ENCODE results near the gene DDX28.
A peak's percentile ranks its signal among the peaks of the same experiment; 100 is the strongest.
"Not testable (repeated sequence)": the region's sequence is repeated elsewhere in the genome, so short reads cannot be mapped to it uniquely, and the experiment has no call there.

DDX28 gene

GRCh38 chr16:67995423-67995822, 27.6 kb downstream of the DDX28 start:
- peak in 1 of 2 donors; percentile 33 for DNase-seq (ENCODE audit: low read depth in 2 of 2)

- DNase-seq (ENCODE audit: low read depth in 2 of 2) = not testable (repeated sequence)
Observed at GRCh38 chr16:67994040-67994408, 29.0 kb downstream of the DDX28 start.

- DNase-seq (ENCODE audit: low read depth in 2 of 2) = peak; percentile 76 to 77
Observed at GRCh38 chr16:67993207-67994039, 29.6 kb downstream of the DDX28 start.

- no peak for DNase-seq (ENCODE audit: low read depth in 2 of 2)
Observed at GRCh38 chr16:67992661-67993206, 30.3 kb downstream of the DDX28 start.

- DNase-seq (ENCODE audit: low read depth in 2 of 2) = no peak
Observed at GRCh38 chr16:67990018-67990386, 33.0 kb downstream of the DDX28 start.

- no peak for DNase-seq (ENCODE audit: low read depth in 2 of 2)
Observed at GRCh38 chr16:67989322-67990017, 33.6 kb downstream of the DDX28 start.

GRCh38 chr16:67988675-67989074, 34.4 kb downstream of the DDX28 start:
- no peak for DNase-seq (ENCODE audit: low read depth in 2 of 2)

GRCh38 chr16:67987460-67988160, 35.4 kb downstream of the DDX28 start:
- DNase-seq (ENCODE audit: low read depth in 2 of 2) = no peak

GRCh38 chr16:67986949-67987348, 36.1 kb downstream of the DDX28 start:
- no peak for DNase-seq (ENCODE audit: low read depth in 2 of 2)

GRCh38 chr16:67982011-67982696, 40.9 kb downstream of the DDX28 start:
- no peak for DNase-seq (ENCODE audit: low read depth in 2 of 2)

GRCh38 chr16:67979955-67980678, 42.9 kb downstream of the DDX28 start, which contains the start of gene DPEP3:
DPEP3 (minus strand) TSS chr16:67980499; CDS start chr16:67980380, 119 bp downstream.
- DNase-seq (ENCODE audit: low read depth in 2 of 2) = no peak

- DNase-seq (ENCODE audit: low read depth in 2 of 2) = no peak
Observed at GRCh38 chr16:67977469-67978227, 45.4 kb downstream of the DDX28 start.

GRCh38 chr16:67977005-67977404, 46.0 kb downstream of the DDX28 start:
- DNase-seq (ENCODE audit: low read depth in 2 of 2) = no peak

- DNase-seq (ENCODE audit: low read depth in 2 of 2) = no peak
Observed at GRCh38 chr16:67976205-67976604, 46.8 kb downstream of the DDX28 start.

GRCh38 chr16:67975321-67976105, 47.5 kb downstream of the DDX28 start:
- DNase-seq (ENCODE audit: low read depth in 2 of 2) = no peak

- DNase-seq (ENCODE audit: low read depth in 2 of 2) = not testable (repeated sequence)
Observed at GRCh38 chr16:67972285-67972684, 50.7 kb downstream of the DDX28 start.

GRCh38 chr16:67971111-67971510, 51.9 kb downstream of the DDX28 start:
- DNase-seq (ENCODE audit: low read depth in 2 of 2) = no peak

All from stimulated activated CD8-positive, alpha-beta memory T cell treated with anti-CD3 and anti-CD28 coated beads, Interleukin-2, amount 100 ng/mL, for 48 hours (primary cell).